GM12801 (cell line): ENCODE measurements around the gene NUCB2.

Experiments used
- TF ChIP-seq, protein P1 (sequence below): IDR thresholded peaks from one replicate; pipeline ENCODE4 v1.5.1; 2011; ENCODE audit warnings: control low read depth; ENCODE audit not compliant: insufficient read length; ENCODE audit errors: extremely low read depth

NUCB2 gene

DNA sequence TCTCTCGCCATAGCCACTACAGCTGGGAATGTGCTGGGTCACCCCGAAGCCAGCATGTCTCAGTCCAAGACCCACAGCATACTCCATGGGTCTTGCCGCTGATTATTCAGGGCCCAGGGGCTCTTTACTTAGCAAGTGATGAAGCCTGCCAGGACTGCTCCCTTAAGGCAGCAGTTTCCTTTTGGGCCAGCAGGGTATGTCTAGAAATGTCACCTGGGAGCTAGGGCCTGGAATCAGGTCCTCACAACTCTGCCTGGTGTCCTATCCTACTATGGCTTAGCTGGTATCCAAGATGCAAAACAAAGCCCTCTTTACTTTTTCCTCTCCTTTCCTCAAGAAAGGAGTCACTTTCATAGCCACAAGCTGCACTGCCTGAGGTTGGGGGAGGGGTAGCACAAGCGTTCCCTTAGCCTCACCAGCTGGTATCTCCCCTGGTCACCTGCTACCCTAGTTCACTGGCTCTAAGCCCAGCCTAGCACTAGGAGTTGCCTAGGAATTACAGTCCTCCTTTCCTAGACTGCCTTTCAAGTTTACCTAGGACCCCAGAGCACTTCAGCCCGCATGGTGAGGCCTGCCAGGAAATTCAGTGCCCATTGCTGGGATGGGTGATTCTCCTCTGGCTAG is 52.4 kb downstream of the NUCB2 start:
- TF ChIP-seq, protein P1, sequence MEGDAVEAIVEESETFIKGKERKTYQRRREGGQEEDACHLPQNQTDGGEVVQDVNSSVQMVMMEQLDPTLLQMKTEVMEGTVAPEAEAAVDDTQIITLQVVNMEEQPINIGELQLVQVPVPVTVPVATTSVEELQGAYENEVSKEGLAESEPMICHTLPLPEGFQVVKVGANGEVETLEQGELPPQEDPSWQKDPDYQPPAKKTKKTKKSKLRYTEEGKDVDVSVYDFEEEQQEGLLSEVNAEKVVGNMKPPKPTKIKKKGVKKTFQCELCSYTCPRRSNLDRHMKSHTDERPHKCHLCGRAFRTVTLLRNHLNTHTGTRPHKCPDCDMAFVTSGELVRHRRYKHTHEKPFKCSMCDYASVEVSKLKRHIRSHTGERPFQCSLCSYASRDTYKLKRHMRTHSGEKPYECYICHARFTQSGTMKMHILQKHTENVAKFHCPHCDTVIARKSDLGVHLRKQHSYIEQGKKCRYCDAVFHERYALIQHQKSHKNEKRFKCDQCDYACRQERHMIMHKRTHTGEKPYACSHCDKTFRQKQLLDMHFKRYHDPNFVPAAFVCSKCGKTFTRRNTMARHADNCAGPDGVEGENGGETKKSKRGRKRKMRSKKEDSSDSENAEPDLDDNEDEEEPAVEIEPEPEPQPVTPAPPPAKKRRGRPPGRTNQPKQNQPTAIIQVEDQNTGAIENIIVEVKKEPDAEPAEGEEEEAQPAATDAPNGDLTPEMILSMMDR = no peak

DNA sequence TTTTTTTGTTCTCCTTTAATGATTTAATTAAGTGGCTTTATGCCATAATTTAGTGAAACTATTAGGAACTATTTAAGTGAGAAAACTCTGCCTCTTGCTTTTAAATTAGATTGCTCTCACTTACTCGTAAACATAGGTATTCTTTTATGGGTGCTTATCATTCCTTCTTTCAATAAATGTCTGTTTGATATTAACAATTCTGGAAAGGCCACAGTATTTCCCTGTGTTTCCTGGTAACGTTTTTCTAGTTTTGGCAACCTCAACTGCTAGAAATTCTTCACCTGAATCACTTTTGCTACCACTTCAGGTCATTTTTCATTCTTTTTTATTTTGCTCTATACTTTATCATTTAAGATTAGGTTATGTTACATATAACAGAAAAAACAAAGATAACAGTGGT is 55.1 kb downstream of the NUCB2 start:
- TF ChIP-seq, protein P1 = no peak

DNA sequence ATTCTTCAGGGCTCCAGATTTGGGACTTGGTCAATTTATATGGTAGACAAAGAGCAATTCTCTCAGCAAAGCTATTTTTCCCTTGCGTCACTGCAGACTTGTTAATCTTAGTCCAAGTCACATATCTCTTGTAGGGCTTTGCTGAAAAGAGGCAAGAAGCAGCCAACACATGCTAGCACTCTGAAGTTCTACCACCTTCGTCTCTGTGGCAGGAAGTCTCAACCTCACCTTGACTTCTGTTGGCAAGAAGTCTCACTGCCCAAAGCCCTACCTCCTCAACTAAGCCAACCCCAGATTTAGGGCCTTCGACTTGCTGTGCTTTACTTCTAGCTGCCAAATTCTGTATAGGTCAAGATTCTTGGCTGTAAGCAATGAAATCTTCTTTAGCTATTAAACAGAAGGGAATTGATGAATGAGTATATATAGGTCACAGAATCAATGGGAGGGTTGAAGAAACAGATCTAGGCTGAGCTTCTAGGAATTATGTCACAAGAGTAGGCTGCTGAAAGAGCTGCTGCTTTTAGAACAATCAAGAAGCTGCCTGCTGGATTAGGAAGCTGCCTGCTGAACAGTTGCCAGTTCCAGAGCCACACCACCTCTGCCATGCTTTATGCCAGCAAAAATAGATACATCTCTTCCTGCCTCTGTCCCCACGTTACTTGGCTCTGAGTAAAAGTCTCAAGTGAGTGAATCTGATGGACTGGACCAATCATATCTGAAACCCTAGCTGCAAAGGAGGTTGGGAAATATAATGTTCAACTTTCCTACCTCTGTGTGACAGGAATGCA is 57.5 kb downstream of the NUCB2 start:
- TF ChIP-seq, protein P1 = no peak

DNA sequence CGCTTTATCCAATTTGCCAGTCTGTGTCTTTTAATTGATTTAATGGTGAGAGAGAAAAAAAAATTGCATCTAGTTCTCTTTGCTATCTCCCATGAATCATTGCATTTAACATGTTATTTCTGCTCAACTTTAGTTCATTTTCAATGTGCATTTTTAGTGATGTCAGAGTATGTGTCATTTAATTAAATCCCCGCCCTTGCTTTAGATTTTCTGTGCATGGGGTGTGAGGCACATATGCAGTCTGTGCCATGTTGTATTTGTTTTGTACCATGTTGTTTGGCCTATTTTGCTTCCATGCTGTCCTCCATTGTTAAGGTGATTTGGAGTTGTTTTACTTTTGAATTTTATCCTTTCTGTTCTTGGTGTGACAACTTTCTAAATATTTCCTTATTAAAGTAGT is 66.7 kb downstream of the NUCB2 start:
- TF ChIP-seq, protein P1 = no peak

DNA sequence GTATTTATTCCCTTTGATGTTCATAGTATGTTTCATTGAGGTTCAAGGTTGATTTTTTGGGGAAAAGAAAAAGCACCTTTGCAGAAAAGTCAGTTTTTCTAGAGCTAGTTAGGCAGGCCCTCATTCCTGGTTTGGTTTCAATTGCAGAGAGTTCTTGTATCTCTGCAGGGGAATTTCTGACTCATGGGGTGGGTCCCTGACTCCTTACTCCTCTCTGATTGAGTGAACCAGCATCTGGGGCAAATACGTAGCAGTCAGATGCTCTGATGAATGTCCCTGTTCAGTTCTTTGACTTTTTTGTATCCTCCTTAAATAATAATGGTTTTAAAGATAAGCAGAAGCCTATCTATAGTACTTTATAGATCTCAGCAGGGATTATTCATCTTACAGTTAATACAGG is 67.4 kb downstream of the NUCB2 start:
- TF ChIP-seq, protein P1 = no peak

DNA sequence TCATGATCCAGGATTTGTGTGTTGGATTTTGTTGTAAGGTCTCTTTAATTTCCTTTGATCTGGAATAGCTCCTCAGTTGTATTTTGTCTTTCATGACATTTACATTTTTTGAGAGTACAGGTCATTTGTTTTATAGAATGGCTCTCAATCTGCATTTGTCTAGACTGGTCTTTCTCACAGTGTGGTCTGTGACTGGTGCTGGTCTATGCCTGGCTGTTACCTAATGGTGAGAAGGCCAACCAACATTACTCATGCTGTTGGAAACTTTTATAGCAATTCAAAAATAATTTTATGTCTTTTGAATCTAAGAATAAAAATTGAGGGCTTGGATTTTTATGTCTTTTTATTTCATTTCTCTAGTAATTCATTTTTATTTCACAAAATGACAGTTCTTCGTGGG is 71.1 kb downstream of the NUCB2 start:
- TF ChIP-seq, protein P1 = no peak

DNA sequence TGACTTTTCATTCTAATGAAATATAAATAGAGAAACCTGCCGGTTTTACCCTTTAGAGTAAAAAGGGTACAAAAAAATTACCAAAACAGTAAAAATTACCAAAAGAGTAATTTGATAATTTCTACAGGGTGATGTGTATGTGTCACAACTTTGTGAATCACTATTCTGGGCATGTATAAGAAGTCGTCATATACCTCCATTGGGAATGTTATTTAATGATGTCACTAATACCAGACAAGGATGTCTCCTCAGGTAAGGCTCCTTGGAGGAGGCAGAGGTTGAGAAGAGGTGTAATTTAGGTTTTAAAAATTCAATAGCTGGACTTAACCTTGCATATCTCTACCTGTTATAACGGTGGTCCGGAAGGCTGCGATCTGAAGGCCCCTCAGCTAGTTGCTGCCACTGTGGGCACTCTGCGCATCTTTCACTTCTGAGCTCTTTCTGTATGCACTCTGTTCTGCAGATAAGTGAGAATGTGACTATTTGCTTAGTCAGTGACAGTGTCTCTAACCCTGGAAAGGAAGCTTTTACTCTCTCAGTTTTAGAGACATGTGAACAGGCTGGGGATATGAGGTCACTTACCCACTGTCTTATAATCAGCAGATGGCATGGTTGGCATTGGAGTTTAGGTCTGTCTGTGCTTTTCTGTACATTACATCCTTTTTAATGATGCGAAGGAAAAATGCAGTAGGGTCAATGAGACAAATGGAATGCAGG is 74.1 kb downstream of the NUCB2 start:
- TF ChIP-seq, protein P1 = no peak
